GM12878 (cell line): ENCODE measurements around the gene AURKAIP1. TPM values are rescaled to one million over a fixed set of nuclear protein-coding genes. Genes with fewer than 3 reads are reported as not detected.

Experiments used
- ATAC-seq: fragments of 200-7000 bp; cut with Tn5 transposase; 3 replicates; pipeline ENCODE4 v1.9.1; 2020; ENCODE audit warnings: mild to moderate bottlenecking, moderate library complexity
- BruUV-seq: library from RNA; stranded (reverse); fragments of 400-500 nt; replicated peaks from 2 replicates; lab custom pipeline; 2021; lab: Mats Ljungman, UMichigan
- CTCF ChIA-PET: fragments of 300-600 bp; sonication (Branson Sonifier 250); formaldehyde crosslinking; extraction: SDS; loops from one replicate; lab custom pipeline; 2021; ENCODE audit warnings: inconsistent platforms; lab: Yijun Ruan, JAX
- POLR2A ChIA-PET: fragments of 350-600 bp; formaldehyde crosslinking; extraction: SDS; loops from one replicate; lab custom pipeline; 2021; ENCODE audit warnings: inconsistent platforms; lab: Charles Lee
- RAD21 ChIA-PET: fragments of 300-600 bp; sonication (Branson Sonifier 250); formaldehyde crosslinking; loops from one replicate; lab custom pipeline; 2023; ENCODE audit warnings: antibody characterized with exemption; ENCODE audit not compliant: unreplicated experiment; lab: Charles Lee
- SMC1A ChIA-PET: fragments of 300-600 bp; sonication (Branson Sonifier 250); formaldehyde crosslinking; loops from one replicate; lab custom pipeline; 2023; ENCODE audit not compliant: unreplicated experiment, uncharacterized antibody; lab: Charles Lee
- DNase-seq: peaks from one replicate; pipeline ENCODE4 v3.0.0-alpha.2; 2011; ENCODE audit warnings: low read depth, low spot score
- FAIRE-seq: peaks from 3 replicates; lab custom pipeline; 2011; peaks lifted over from hg19 to GRCh38; lab: Jason Lieb, UNC
- H2AFZ ChIP-seq: 2 replicates; pipeline ENCODE4 v1.6.0; 2011; ENCODE audit warnings: low read depth, low read length, control low read depth; ENCODE audit not compliant: control insufficient read depth
- H3K27ac ChIP-seq: 2 replicates; pipeline ENCODE4 v1.5.1; 2011; ENCODE audit warnings: control low read depth; ENCODE audit not compliant: control insufficient read depth, insufficient read depth
- H3K27me3 ChIP-seq, 2 experiments: replicated peaks in 1 of 2; 2 replicates each; pipeline versions ENCODE4 v1.6.0 to v1.6.1; 2011; ENCODE audit warnings: low read length in 1 of 2; ENCODE audit not compliant: control insufficient read depth in 2 of 2, insufficient read depth in 2 of 2
- H3K36me3 ChIP-seq, 2 experiments: 2 replicates each; pipeline ENCODE4 v1.5.1; 2011; ENCODE audit warnings: low read length in 1 of 2; ENCODE audit not compliant: control insufficient read depth in 2 of 2, insufficient read depth in 2 of 2
- H3K4me1 ChIP-seq: 2 replicates; pipeline ENCODE4 v1.6.1; 2011; ENCODE audit warnings: mild to moderate bottlenecking, low read length, moderate library complexity, mixed read lengths; ENCODE audit not compliant: control insufficient read depth, insufficient read depth
- H3K4me2 ChIP-seq: 2 replicates; pipeline ENCODE4 v1.6.0; 2011; ENCODE audit warnings: control low read depth; ENCODE audit not compliant: control insufficient read depth, insufficient read depth
- H3K4me3 ChIP-seq: fragments of 200-600 bp; sonication (generic); 2 replicates; pipeline ENCODE4 v1.5.1; 2016
- H3K79me2 ChIP-seq: 2 replicates; pipeline ENCODE4 v1.6.0; 2011; ENCODE audit warnings: low read length; ENCODE audit not compliant: control insufficient read depth, insufficient read depth
- H3K9ac ChIP-seq: 2 replicates; pipeline ENCODE4 v1.8.0; 2011; ENCODE audit warnings: low read length, control low read depth, mixed read lengths; ENCODE audit not compliant: control insufficient read depth, insufficient read depth
- H3K9me3 ChIP-seq: replicated peaks from 3 replicates; pipeline ENCODE4 v1.5.1; 2011; ENCODE audit warnings: mild to moderate bottlenecking, low read length; ENCODE audit not compliant: control insufficient read depth, insufficient read depth
- H4K20me1 ChIP-seq: 2 replicates; pipeline ENCODE4 v1.6.0; 2011; ENCODE audit not compliant: control insufficient read depth, insufficient read depth
- CBFB ChIP-seq: IDR thresholded peaks from 2 replicates; pipeline ENCODE4 v1.6.1; 2016; ENCODE audit warnings: antibody characterized with exemption, low read depth
- FOXM1 ChIP-seq: IDR thresholded peaks from 2 replicates; pipeline ENCODE4 v1.6.1; 2012; ENCODE audit warnings: low read depth, mild to moderate bottlenecking, inconsistent platforms, low read length, moderate library complexity
- KLF5 ChIP-seq: fragments of 450-650 bp; IDR thresholded peaks from 2 replicates; pipeline ENCODE4 v1.6.1; 2014; ENCODE audit warnings: mild to moderate bottlenecking; ENCODE audit not compliant: partially characterized antibody
- LARP7 ChIP-seq: fragments of 450-650 bp; IDR thresholded peaks from 2 replicates; pipeline ENCODE4 v1.6.1; 2017; ENCODE audit warnings: mild to moderate bottlenecking
- MTA2 ChIP-seq: fragments of 450-650 bp; IDR thresholded peaks from 2 replicates; pipeline ENCODE4 v1.6.1; 2016; ENCODE audit warnings: low read depth, mild to moderate bottlenecking, moderate library complexity
- MTA3 ChIP-seq: IDR thresholded peaks from 2 replicates; pipeline ENCODE4 v1.6.1; 2012; ENCODE audit warnings: low read length, inconsistent platforms, borderline replicate concordance
- PAX5 ChIP-seq: IDR thresholded peaks from 2 replicates; pipeline ENCODE4 v1.6.1; 2011; ENCODE audit warnings: low read depth, low read length, borderline replicate concordance
- RCOR1 ChIP-seq: conservative IDR thresholded peaks from 2 replicates; pipeline ENCODE4 v1.6.1; 2012; ENCODE audit warnings: low read depth, low read length, improper control_type of control experiment
- RUNX3 ChIP-seq: IDR thresholded peaks from 2 replicates; pipeline ENCODE4 v1.6.1; 2012; ENCODE audit warnings: low read length, inconsistent platforms
- WGBS: methylation state at CpG from one replicate; pipeline ENCODE4 v1.1.6; 2016; ENCODE audit warnings: low lambda C conversion rate; ENCODE audit not compliant: insufficient replicate concordance, insufficient coverage; ENCODE audit errors: missing lambda C conversion rate; 5-methylcytosine and 5-hydroxymethylcytosine counted together
- in situ Hi-C: fragments of 300-500 bp; cut with MboI; formaldehyde crosslinking; loops from 9 replicates; pipeline ENCODE4 v1.14.3; 2018; ENCODE audit warnings: mixed read lengths
- intact Hi-C: fragments of 100-400 bp; cut with micrococcal nuclease; formaldehyde crosslinking; loops from one replicate; pipeline ENCODE4 v1.14.2; 2022; ENCODE audit not compliant: unreplicated experiment
- polyA plus RNA-seq, 11 experiments: library from polyadenylated mRNA; depleted of rRNA in 4 of 11; unstranded in 6 of 11; stranded (reverse) in 5 of 11; fragments of >200 nt; fragmentation: Nextera tagmentation in 4 of 11; fragmentation: Illumina TruSeq in 1 of 11; extraction: Ambion mirVana in 4 of 11; extraction: Trizol in 1 of 11; gene quantifications; 1 replicate in 1 of 11; 2 replicates in 10 of 11; pipeline versions ENCODE4 v1.2.1 to v1.2.3, GENCODE V29; 2011 to 2016; ENCODE audit warnings: inconsistent platforms in 2 of 11, missing spikeins in 2 of 11, low read depth in 1 of 11
- total RNA-seq, 4 experiments: library from RNA; depleted of rRNA in 3 of 4; stranded (reverse); fragments of >200 nt in 3 of 4; fragmentation: Illumina TruSeq in 1 of 4; extraction: Trizol in 1 of 4; gene quantifications; 2 replicates each; pipeline versions ENCODE4 v1.2.1 to v1.2.3, GENCODE V29; 2013 to 2021
- TF ChIP-seq, protein P1 (sequence below): fragments of 450-650 bp; conservative IDR thresholded peaks from 2 replicates; pipeline ENCODE4 v1.6.1; 2017; ENCODE audit warnings: mild to moderate bottlenecking, moderate library complexity
- TF ChIP-seq, protein P2 (sequence below): fragments of 450-650 bp; IDR thresholded peaks from 2 replicates; pipeline ENCODE4 v1.6.1; 2016; ENCODE audit warnings: mild to moderate bottlenecking

Gene AURKAIP1
- total and polyA plus RNA-seq, 10 of the 15 experiments (the other 5 are each of a cell fraction or from before 2014, with no cell fraction given) = 6.5 to 366 (median 120) TPM

DNA sequence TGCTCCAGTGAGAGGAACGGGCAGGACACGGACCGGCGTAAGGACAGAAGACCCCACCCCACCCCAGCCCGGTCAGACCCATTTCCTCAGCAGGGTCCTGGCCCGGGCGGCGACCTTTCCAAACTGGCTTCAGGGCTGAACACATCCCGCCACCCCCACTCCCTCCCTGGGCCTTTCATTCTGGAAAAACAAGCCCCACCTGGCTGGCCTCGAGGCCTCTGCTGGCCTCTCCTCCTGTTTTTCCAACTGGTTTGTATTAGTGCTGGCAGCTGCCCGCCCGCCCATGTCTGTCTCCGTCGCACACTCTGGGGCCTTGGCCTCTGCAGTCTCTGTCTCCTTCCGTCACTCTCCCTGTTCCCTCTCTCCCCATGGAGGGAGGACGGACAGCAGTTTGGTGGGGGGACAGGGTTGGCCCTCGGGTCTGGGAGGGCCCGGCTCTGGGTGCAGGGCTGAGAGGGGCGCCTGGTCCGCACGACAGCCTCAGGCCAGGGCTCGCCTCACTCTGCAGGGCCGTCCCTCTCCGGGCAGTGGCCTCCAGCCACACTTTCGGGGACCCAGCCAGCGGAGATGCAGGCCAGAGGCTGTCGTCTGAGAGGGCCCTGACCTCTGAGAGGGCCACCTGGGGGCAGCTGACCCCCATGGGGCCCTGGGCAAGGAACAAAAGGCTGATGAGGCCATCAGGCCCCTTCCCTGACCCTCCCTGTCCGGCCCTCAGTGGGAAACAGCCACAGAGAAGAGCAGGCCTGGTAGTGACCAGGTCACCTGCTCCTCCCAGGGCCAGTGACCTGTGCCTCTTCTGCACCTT is 15.1 kb downstream of the AURKAIP1 start (continued):
- TF ChIP-seq, protein P1, sequence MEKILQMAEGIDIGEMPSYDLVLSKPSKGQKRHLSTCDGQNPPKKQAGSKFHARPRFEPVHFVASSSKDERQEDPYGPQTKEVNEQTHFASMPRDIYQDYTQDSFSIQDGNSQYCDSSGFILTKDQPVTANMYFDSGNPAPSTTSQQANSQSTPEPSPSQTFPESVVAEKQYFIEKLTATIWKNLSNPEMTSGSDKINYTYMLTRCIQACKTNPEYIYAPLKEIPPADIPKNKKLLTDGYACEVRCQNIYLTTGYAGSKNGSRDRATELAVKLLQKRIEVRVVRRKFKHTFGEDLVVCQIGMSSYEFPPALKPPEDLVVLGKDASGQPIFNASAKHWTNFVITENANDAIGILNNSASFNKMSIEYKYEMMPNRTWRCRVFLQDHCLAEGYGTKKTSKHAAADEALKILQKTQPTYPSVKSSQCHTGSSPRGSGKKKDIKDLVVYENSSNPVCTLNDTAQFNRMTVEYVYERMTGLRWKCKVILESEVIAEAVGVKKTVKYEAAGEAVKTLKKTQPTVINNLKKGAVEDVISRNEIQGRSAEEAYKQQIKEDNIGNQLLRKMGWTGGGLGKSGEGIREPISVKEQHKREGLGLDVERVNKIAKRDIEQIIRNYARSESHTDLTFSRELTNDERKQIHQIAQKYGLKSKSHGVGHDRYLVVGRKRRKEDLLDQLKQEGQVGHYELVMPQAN = no peak
- TF ChIP-seq RCOR1 (no peak), CBFB (no peak), MTA3 (no peak)

DNA sequence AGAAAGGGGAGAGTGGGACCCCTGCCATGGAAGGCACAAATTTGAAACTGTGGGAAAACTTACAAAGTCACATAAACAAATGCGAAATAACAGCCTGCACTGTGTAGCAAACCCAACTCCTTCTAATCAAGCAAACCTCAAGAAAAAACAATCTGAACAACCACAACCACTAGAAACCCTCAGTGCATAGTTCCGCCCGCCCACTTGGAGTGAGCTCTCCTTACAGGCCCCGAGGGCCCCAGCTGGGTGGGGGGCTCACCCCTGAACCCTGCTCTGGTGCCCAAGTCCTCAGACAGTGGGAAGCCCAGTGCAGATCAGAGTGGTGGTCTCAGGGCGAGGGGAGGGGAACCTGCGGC is 15.7 kb downstream of the AURKAIP1 start:
- Histone ChIP-seq H3K9ac (no peak overlapping the region), H3K4me1 (peaks cover 5% of the 10 kb centered on the region), H3K36me3 (no peaks in the 10 kb centered on the region)
- in situ Hi-C loops = no loop called here
- BruUV-seq = no TSS peak
- DNase-seq = no peak
- WGBS = 10% methylated on average over 6 of the region's 6 CpGs
- no peak for TF ChIP-seq KLF5
- no peak for TF ChIP-seq RCOR1
- TF ChIP-seq FOXM1 = no peak
- peak; percentile 76 for TF ChIP-seq RUNX3
- TF ChIP-seq PAX5 = peak; percentile 76
- TF ChIP-seq, protein P2, sequence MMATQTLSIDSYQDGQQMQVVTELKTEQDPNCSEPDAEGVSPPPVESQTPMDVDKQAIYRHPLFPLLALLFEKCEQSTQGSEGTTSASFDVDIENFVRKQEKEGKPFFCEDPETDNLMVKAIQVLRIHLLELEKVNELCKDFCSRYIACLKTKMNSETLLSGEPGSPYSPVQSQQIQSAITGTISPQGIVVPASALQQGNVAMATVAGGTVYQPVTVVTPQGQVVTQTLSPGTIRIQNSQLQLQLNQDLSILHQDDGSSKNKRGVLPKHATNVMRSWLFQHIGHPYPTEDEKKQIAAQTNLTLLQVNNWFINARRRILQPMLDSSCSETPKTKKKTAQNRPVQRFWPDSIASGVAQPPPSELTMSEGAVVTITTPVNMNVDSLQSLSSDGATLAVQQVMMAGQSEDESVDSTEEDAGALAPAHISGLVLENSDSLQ = no peak
- TF ChIP-seq MTA2 = 0 out of 2 replicates have a peak, but pooled peaks have one; percentile 12
- TF ChIP-seq LARP7 = no peak
- TF ChIP-seq, all 136 proteins: peak for 3
- no peaks in the 10 kb centered on the region for H4K20me1 ChIP-seq
- H3K27me3 ChIP-seq = peaks cover 0 to 1% of the 10 kb centered on the region in 2 experiments; a peak in 2 of 4 replicates
- no peaks in the 10 kb centered on the region for H3K9me3 ChIP-seq
- H3K4me3 ChIP-seq = no peak overlapping the region
- ChIA-PET CTCF (interaction anchor here (1.7 kb wide), 1 partner anchor 12 kb away, joined by 8 read pairs; no protein-coding TSS in a partner anchor), POLR2A (no interaction called here), SMC1A (no interaction called here), RAD21 (no interaction called here)
- no peaks in the 10 kb centered on the region for H3K79me2 ChIP-seq
- H2AFZ ChIP-seq = no peak overlapping the region
- intact Hi-C loops = no loop called here
- FAIRE-seq (no peak), ATAC-seq (peak; percentile 65)
- H3K27ac ChIP-seq = no peak overlapping the region
- 0 out of 2 replicates have a peak overlapping the region, but pooled peaks have one; percentile 3 for H3K4me2 ChIP-seq
